CD8-positive, alpha-beta memory T cell (primary cell): ENCODE measurements around the gene TMEM39B. TPM values are rescaled to one million over a fixed set of nuclear protein-coding genes. Genes with fewer than 3 reads are reported as not detected.
A peak's percentile ranks its signal among the peaks of the same experiment; 100 is the strongest.
"Not testable (repeated sequence)": the region's sequence is repeated elsewhere in the genome, so short reads cannot be mapped to it uniquely, and the experiment has no call there.

Experiments
- CTCF ChIA-PET: fragments of 350-600 bp; sonication (Branson Sonifier 250); formaldehyde crosslinking; loops from one replicate; lab custom pipeline; 2021; ENCODE audit warnings: antibody characterized with exemption; lab: Charles Lee
- POLR2A ChIA-PET: fragments of 350-600 bp; sonication (Branson Sonifier 250); formaldehyde crosslinking; loops from one replicate; lab custom pipeline; 2021; ENCODE audit warnings: antibody characterized with exemption; lab: Charles Lee
- DNase-seq, 5 donors: peaks; one replicate each; pipeline versions ENCODE4 v3.0.0 to v3.0.0-alpha.2; 2020 to 2022; ENCODE audit warnings: mixed read lengths in 1 of 5
- H3K27ac ChIP-seq: one replicate; pipeline ENCODE4 v1.7.0; 2013; ENCODE audit warnings: low read depth, mild to moderate bottlenecking, low read length, moderate library complexity
- H3K27me3 ChIP-seq: 2 replicates; pipeline ENCODE4 v1.7.0; 2013; ENCODE audit warnings: low read length, mild to moderate bottlenecking; ENCODE audit not compliant: insufficient read depth, poor library complexity, severe bottlenecking
- H3K36me3 ChIP-seq: 2 replicates; pipeline ENCODE4 v1.7.0; 2013; ENCODE audit warnings: mild to moderate bottlenecking, low read length, moderate library complexity; ENCODE audit not compliant: insufficient read depth
- H3K4me1 ChIP-seq: 2 replicates; pipeline ENCODE4 v1.7.0; 2013; ENCODE audit warnings: mild to moderate bottlenecking, low read length, moderate library complexity; ENCODE audit not compliant: insufficient read depth
- H3K4me3 ChIP-seq: 2 replicates; pipeline ENCODE4 v1.7.0; 2013; ENCODE audit warnings: mild to moderate bottlenecking, low read length
- H3K9me3 ChIP-seq: 2 replicates; pipeline ENCODE4 v1.7.0; 2013; ENCODE audit warnings: mild to moderate bottlenecking, low read length
- H3K27ac Mint-ChIP-seq, 8 donors: one replicate each; pipeline ENCODE4 v1.8.0; 2020 to 2021; ENCODE audit warnings: mixed read lengths in 8 of 8, mild to moderate bottlenecking in 6 of 8, inconsistent platforms in 3 of 8, moderate library complexity in 3 of 8
- H3K27me3 Mint-ChIP-seq, 2 donors: one replicate each; pipeline ENCODE4 v1.8.0; 2020 to 2021; ENCODE audit warnings: mixed read lengths in 2 of 2, mild to moderate bottlenecking in 1 of 2, moderate library complexity in 1 of 2
- H3K36me3 Mint-ChIP-seq, 3 donors: one replicate each; pipeline ENCODE4 v1.8.0; 2020 to 2021; ENCODE audit warnings: mixed read lengths in 3 of 3, inconsistent platforms in 1 of 3, mild to moderate bottlenecking in 1 of 3
- H3K4me1 Mint-ChIP-seq, 3 donors: one replicate each; pipeline ENCODE4 v1.8.0; 2020 to 2021; ENCODE audit warnings: mixed read lengths in 3 of 3, inconsistent platforms in 1 of 3, mild to moderate bottlenecking in 1 of 3
- H3K4me3 Mint-ChIP-seq, 7 donors: one replicate each; pipeline ENCODE4 v1.8.0; 2020 to 2021; ENCODE audit warnings: mixed read lengths in 7 of 7, mild to moderate bottlenecking in 6 of 7, moderate library complexity in 4 of 7, inconsistent platforms in 2 of 7
- H3K9me3 Mint-ChIP-seq, 5 donors: one replicate each; pipeline ENCODE4 v1.8.0; 2020 to 2022; ENCODE audit warnings: mixed read lengths in 5 of 5, mild to moderate bottlenecking in 3 of 5, moderate library complexity in 2 of 5, inconsistent platforms in 1 of 5
- polyA plus RNA-seq: library from polyadenylated mRNA; unstranded; fragments of 300-500 nt; fragmentation: Illumina TruSeq; gene quantifications from one replicate; pipeline ENCODE4 v1.2.3, GENCODE V29; 2021
- total RNA-seq, 2 experiments: library from RNA; stranded (reverse); gene quantifications; one replicate each; pipeline ENCODE4 v1.2.3, GENCODE V29; 2021

The TMEM39B gene
- total and polyA plus RNA-seq, 3 experiments from 2014 or later = 2.4 to 25.8 (median 23.4) TPM

DNA sequence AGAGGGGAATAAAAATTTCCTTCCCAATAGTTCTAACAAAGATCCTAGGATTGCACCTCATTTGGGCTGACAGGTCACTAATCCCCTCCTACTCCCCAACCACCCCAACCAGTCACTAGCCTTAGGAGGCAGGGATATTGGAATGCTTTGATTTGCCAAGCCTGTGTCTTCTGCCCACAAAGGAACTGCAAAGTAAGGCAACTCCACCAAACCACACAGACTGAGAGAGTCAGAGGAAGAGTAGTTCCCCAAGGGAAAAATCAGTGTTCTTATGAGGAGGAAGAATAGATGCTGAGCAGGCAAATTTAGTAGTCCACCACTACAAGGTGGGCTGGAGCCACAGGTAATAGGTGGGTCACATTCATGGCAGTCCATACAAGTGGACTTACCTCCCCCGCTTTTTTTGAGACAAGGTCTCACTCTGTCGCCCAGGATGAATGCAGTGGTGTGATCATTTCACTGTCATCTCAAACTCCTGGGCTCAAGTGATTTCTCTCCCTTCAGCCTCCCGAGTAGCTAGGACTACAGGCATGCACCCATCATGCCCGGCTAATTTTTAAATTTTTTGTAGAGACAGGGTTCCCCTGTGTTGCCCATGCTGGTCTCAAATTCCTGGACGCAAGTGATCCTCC is 3.7 kb upstream of the TMEM39B start:
- H3K36me3 Mint-ChIP-seq = peaks cover 0 to 7% (median 0%) of the 10 kb centered on the region in 3 donors
- Histone ChIP-seq H3K4me1 (peaks cover 24% of the 10 kb centered on the region), H3K36me3 (no peaks in the 10 kb centered on the region), H3K27me3 (no peaks in the 10 kb centered on the region), H3K9me3 (no peaks in the 10 kb centered on the region), H3K4me3 (no peak overlapping the region), H3K27ac (no peak overlapping the region)
- H3K9me3 Mint-ChIP-seq = no peaks in the 10 kb centered on the region
- peak overlapping the region in 2 of 7 donors; percentile 8 to 35 for H3K4me3 Mint-ChIP-seq
- ChIA-PET POLR2A (no interaction called here), CTCF (no interaction called here)
- peaks cover 0 to 3% of the 10 kb centered on the region in 2 donors for H3K27me3 Mint-ChIP-seq
- peak overlapping the region in 2 of 8 donors; percentile 52 to 76 for H3K27ac Mint-ChIP-seq
- no peak for DNase-seq
- H3K4me1 Mint-ChIP-seq = peaks cover 26 to 39% (median 32%) of the 10 kb centered on the region in 3 donors

DNA sequence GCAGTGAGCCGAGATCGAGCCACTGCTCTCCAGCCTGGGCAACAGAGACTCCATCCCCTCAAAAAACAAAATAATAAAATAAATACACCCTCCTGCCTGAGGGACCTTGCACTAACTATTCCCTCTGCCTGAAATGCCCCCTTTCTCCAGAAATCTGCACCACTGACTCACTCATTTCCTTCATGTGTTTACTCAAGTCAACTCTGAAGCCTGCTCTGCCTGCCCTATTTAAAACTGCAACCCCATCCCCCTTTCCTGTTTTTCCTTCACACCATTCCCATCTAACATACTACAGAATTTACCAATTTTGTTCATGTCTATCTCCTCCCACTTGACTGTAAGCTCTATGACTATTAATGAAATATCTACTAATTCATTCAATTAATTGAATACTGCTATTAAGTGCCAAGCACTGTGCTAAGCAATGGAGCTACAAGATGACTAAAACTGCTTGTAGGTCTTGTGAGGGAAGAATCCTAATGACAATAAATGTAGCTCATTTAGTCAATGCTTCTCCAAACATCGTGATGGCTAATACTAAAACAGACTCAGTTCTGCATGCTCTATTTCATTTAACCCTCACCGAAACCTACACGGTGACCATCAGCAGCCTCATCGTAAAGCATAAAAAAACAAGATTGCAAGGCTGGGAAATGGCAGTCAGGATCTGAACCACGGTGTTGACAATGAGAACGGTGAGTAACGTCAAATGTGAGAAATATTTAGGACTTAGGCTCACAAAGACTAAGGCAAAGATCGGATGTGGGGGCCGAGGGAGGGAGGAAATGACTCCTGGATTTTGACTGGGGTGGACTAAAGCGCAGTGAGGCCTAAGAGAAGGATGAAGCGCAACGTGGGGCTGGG is 749 bp upstream of the TMEM39B start:
- CTCF ChIA-PET = interaction anchor here (1.0 to 2.7 kb wide), 4 partner anchors 7 to 283 kb away, joined by 3 to 9 read pairs (median 5); no protein-coding TSS in a partner anchor
- Mint-ChIP-seq H3K27ac (peak overlapping the region; percentile 60 to 99 (median 86)), H3K4me1 (peaks cover 20 to 45% (median 32%) of the 10 kb centered on the region in 3 donors), H3K9me3 (no peaks in the 10 kb centered on the region), H3K27me3 (peaks cover 0 to 3% of the 10 kb centered on the region in 2 donors), H3K4me3 (peak overlapping the region; percentile 85 to 99 (median 97)), H3K36me3 (peaks cover 0 to 28% (median 0%) of the 10 kb centered on the region in 3 donors)
- POLR2A ChIA-PET = interaction anchor here (0.5 to 3.1 kb wide), 8 partner anchors 11 to 279 kb away, joined by 3 to 40 read pairs (median 4); partner anchors contain the start of genes HDAC1, KHDRBS1, KPNA6 and MARCKSL1
- H3K36me3 ChIP-seq = peaks cover 8% of the 10 kb centered on the region
- peak overlapping the region; percentile 52 for H3K4me3 ChIP-seq
- peaks cover 17% of the 10 kb centered on the region for H3K4me1 ChIP-seq
- DNase-seq = no peak
- H3K27me3 ChIP-seq = no peaks in the 10 kb centered on the region
- no peaks in the 10 kb centered on the region for H3K9me3 ChIP-seq
- peak overlapping the region; percentile 15 for H3K27ac ChIP-seq

DNA sequence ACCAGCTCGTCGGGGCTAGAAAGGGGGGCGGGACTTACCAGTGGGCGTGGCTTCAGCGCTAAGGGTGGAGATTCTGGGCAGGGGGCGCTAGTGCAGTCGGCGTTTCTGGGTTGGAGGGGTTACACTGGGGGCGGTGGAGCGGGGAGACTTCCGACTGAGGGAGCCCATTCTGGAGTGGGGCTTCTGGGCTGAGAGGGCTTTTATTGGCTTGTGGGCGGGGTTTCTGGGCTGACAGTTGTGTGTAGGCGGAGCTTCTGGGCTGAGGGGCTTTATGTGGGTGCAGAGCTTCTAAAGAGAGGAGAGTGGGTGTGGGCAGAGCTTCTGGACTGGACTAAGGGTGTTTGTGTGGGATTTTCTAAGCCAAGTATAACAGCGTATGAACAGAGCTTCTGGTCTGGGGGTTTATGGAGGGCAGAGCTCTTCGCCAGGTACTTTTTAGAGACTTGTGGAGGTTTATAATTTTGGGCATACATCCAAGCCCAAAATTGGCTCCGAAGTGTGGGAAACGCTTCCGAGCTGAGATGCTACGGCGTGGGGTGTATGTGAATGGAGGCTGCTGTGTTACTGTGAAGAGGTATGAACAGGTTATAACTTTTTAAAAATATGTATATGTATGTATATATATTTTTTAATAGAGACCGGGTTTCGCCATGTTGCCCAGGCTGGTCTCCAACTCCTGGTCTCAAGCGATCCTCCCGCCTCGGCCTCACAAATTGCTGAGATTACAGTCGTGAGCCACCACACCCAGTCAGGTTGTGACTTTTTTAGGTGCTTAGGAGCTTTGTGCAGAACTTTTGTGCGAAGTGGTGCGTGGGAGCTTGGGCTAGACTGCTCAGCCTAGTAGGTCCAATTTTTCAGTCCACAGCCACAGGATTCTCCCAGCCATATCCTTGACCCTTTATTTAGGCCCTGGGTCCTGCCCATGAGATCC is 825 bp downstream of the TMEM39B start:
- peak overlapping the region; percentile 70 to 99 (median 94) for H3K27ac Mint-ChIP-seq
- Histone ChIP-seq H3K4me3 (peak overlapping the region; percentile 52), H3K27ac (peak overlapping the region; percentile 15), H3K4me1 (peaks cover 16% of the 10 kb centered on the region), H3K36me3 (peaks cover 20% of the 10 kb centered on the region), H3K9me3 (no peaks in the 10 kb centered on the region), H3K27me3 (no peaks in the 10 kb centered on the region)
- no peaks in the 10 kb centered on the region for H3K9me3 Mint-ChIP-seq
- peaks cover 0 to 43% (median 7%) of the 10 kb centered on the region in 3 donors for H3K36me3 Mint-ChIP-seq
- peaks cover 0 to 3% of the 10 kb centered on the region in 2 donors for H3K27me3 Mint-ChIP-seq
- peak in 1 of 5 donors; percentile 84 for DNase-seq
- ChIA-PET CTCF (interaction anchor here (0.6 to 2.7 kb wide), 9 partner anchors 9 to 447 kb away, joined by 3 to 17 read pairs (median 3); partner anchors contain the start of gene KPNA6), POLR2A (interaction anchor here (0.6 to 3.1 kb wide), 13 partner anchors 13 to 743 kb away, joined by 3 to 40 read pairs (median 4); partner anchors contain the start of genes BSDC1, KHDRBS1, KPNA6 and MARCKSL1)
- H3K4me1 Mint-ChIP-seq = peaks cover 22 to 52% (median 38%) of the 10 kb centered on the region in 3 donors
- peak overlapping the region; percentile 85 to 99 (median 97) for H3K4me3 Mint-ChIP-seq

DNA sequence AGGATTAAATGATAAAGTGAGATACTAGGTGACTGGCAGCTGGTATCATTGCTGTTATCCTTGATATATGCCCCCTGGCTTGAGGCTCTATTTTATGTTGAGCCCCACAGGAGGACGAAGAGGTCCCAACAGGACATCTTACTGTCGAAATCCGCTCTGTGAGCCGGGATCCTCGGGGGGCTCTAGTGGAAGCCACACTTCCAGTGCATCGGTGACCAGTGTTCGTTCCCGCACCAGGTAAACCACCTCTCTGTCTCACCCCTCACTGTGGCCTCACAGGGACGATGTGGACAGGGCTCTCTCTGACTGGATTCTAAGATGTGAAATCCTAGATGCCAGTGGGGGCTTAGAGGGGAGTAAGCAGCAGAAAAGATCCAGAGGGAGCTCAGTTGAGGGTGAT is 2.1 kb downstream of the TMEM39B start:
- Histone ChIP-seq H3K4me3 (no peak overlapping the region), H3K4me1 (peaks cover 16% of the 10 kb centered on the region), H3K36me3 (peaks cover 20% of the 10 kb centered on the region), H3K27me3 (no peaks in the 10 kb centered on the region), H3K27ac (no peak overlapping the region), H3K9me3 (no peaks in the 10 kb centered on the region)
- H3K36me3 Mint-ChIP-seq = peaks cover 0 to 52% (median 9%) of the 10 kb centered on the region in 3 donors
- H3K4me3 Mint-ChIP-seq = peak overlapping the region in 5 of 7 donors; percentile 3 to 89 (median 46)
- H3K27ac Mint-ChIP-seq = peak overlapping the region in 6 of 8 donors; percentile 32 to 91 (median 74)
- H3K9me3 Mint-ChIP-seq = no peaks in the 10 kb centered on the region
- peaks cover 22 to 48% (median 35%) of the 10 kb centered on the region in 3 donors for H3K4me1 Mint-ChIP-seq
- H3K27me3 Mint-ChIP-seq = peaks cover 0 to 3% of the 10 kb centered on the region in 2 donors
- ChIA-PET CTCF (interaction anchor here (1.4 kb wide), 1 partner anchor 109 kb away, joined by 3 read pairs; no protein-coding TSS in a partner anchor), POLR2A (interaction anchor here (0.6 kb wide), 1 partner anchor 10 kb away, joined by 3 read pairs; no protein-coding TSS in a partner anchor)
- DNase-seq = no peak

DNA sequence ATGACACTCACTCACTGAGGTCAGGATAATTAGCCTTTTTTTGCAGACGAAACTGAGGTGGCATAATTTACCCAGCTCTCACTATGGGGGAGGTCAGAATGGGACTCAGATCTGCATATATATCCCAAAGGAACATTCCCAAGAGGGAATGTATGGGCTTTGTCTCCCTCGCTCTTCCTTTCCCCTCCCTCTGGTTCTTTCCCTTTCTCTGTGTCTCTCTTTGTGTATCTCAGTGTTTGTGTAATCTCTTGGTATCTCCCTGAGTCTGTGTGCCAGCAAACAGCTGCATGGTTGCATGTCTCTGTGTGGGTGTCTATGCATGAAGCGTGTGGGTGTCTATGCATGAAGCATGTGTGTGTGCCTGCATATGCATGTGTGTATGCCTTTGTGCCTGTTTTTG is 4.7 kb downstream of the TMEM39B start:
- peaks cover 0 to 64% (median 15%) of the 10 kb centered on the region in 3 donors for H3K36me3 Mint-ChIP-seq
- H3K27ac Mint-ChIP-seq = peak overlapping the region in 1 of 8 donors; percentile 58
- Histone ChIP-seq H3K4me1 (peaks cover 6% of the 10 kb centered on the region), H3K27ac (no peak overlapping the region), H3K4me3 (no peak overlapping the region), H3K36me3 (peaks cover 20% of the 10 kb centered on the region), H3K9me3 (no peaks in the 10 kb centered on the region), H3K27me3 (no peaks in the 10 kb centered on the region)
- CTCF ChIA-PET = no interaction called here
- peak overlapping the region in 1 of 7 donors; percentile 70 for H3K4me3 Mint-ChIP-seq
- POLR2A ChIA-PET = no interaction called here
- no peak for DNase-seq
- H3K9me3 Mint-ChIP-seq = no peaks in the 10 kb centered on the region
- H3K27me3 Mint-ChIP-seq = no peaks in the 10 kb centered on the region
- peaks cover 14 to 34% (median 25%) of the 10 kb centered on the region in 3 donors for H3K4me1 Mint-ChIP-seq

DNA sequence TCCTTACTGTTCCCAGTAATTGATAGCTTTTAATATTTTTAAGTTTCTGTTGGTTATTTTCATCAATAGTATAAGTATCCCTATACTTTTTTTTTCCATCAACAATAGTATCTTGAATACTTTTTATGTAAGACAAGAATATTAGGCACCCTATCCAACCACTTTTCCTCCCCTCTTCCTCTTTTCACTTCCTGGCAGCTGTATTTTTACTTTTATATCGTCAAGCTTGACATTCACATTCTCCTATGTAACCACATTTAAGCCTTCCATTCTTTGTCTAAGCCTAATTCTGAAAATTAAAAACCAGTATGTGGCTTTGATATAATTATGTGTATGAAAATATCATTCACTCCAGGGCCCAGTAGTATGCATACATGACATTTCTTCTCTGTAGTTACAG is 9.3 kb downstream of the TMEM39B start:
- Histone ChIP-seq H3K36me3 (peaks cover 18% of the 10 kb centered on the region), H3K4me1 (no peaks in the 10 kb centered on the region), H3K9me3 (no peaks in the 10 kb centered on the region), H3K27ac (no peak overlapping the region), H3K4me3 (no peak overlapping the region), H3K27me3 (no peaks in the 10 kb centered on the region)
- ChIA-PET CTCF (no interaction called here), POLR2A (no interaction called here)
- H3K9me3 Mint-ChIP-seq = no peaks in the 10 kb centered on the region
- no peaks in the 10 kb centered on the region for H3K27me3 Mint-ChIP-seq
- H3K4me1 Mint-ChIP-seq = peaks cover 1 to 7% (median 7%) of the 10 kb centered on the region in 3 donors
- DNase-seq = no peak
- no peak overlapping the region for H3K4me3 Mint-ChIP-seq
- peaks cover 9 to 57% (median 26%) of the 10 kb centered on the region in 3 donors for H3K36me3 Mint-ChIP-seq
- peak overlapping the region in 4 of 8 donors; percentile 15 to 43 (median 22) for H3K27ac Mint-ChIP-seq

DNA sequence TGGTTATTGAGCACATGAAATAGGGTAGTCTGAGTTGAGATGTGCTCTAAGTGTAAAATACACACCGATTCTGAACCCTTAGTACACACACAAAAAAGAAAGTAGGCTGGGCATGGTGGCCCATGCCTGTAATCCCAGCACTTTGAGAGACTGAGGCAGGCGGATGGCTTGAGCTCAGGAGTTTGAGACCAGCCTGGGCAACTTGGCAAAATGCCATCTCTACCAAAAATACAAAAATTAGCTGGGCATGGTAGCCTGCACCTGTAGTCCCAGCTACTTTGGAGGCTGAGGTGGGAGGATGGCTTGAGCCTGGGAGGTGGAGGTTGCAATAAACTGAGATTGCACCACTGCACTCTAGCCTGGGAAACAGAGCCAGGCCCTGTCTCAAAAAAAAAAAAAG is 13.6 kb downstream of the TMEM39B start:
- H3K27ac ChIP-seq, H3K27me3 ChIP-seq, H3K4me1 Mint-ChIP-seq, H3K9me3 ChIP-seq, H3K4me3 ChIP-seq, H3K36me3 ChIP-seq, H3K27me3 Mint-ChIP-seq, H3K9me3 Mint-ChIP-seq, H3K4me3 Mint-ChIP-seq, DNase-seq, H3K4me1 ChIP-seq, POLR2A ChIA-PET: not testable (repeated sequence)
- H3K36me3 Mint-ChIP-seq = peaks cover 9 to 49% (median 21%) of the 10 kb centered on the region in 3 donors
- H3K27ac Mint-ChIP-seq = peak overlapping the region in 1 of 8 donors; percentile 12
- CTCF ChIA-PET = interaction anchor here (0.6 kb wide), 1 partner anchor 329 kb away, joined by 3 read pairs; no protein-coding TSS in a partner anchor
